DMS79 (cell line): ENCODE results near the gene FNDC3B.

Source experiments
- DNase-seq: peaks from one replicate; lab custom pipeline; 2025; lab: John Stamatoyannopoulos, UW

FNDC3B gene

GRCh38 chr3:172371544-172371943, 332.2 kb downstream of the FNDC3B start:
- DNase-seq = no peak

GRCh38 chr3:172372895-172373294, 333.5 kb downstream of the FNDC3B start:
- DNase-seq = no peak

DNA sequence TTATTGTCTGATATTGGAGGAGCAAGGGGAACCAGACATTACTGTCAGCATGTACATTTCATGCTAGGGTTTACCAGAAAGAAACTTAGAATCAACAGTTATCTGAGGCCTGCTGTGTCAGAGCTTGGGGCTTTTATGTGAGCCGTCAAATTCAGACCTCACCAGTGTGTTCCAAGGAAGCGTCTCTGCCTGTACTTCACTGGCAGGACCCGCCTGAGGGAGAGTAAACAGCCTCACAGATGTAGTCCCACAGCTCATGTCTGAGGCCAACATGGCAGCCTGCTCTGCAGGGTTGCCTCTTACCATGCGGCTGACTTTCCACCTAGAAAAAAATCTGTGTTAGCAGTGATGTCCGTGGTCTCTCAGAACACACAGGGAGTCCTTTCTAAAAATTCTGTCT, 334.5 kb downstream of the FNDC3B start:
- no peak for DNase-seq

DNA sequence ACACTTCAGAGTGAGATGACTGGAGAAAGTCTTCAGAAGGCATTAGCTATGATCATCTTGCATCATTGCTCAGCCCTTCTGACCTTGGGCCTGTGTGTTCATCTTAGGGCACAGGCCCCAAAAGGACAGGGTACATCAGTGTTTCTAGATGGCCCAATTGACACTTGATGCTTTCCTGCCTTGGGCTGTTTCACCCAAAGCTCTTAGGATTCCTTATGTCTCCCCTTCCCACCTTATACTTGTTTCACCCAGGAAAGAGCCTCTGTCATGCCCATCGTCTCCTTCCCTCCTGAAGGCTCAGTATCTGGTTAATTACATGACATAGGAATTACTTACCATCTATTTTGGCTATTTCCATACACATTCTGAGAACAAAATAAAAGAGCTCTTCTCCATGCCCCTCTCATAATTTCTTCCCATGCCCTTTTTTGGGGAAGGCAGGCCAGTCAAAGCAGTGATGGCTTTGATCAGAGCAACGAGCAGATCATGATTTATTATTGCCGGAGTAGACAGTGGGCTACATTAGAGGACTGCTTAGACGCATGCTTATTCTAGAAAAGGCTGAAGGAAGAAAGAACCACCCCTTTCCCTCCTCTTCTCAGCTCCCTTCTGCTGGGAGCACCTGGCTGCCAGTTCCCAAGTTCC, 335.9 kb downstream of the FNDC3B start:
- DNase-seq = no peak

- DNase-seq = no peak
Observed at GRCh38 chr3:172376402-172376801, 337.0 kb downstream of the FNDC3B start.

DNA sequence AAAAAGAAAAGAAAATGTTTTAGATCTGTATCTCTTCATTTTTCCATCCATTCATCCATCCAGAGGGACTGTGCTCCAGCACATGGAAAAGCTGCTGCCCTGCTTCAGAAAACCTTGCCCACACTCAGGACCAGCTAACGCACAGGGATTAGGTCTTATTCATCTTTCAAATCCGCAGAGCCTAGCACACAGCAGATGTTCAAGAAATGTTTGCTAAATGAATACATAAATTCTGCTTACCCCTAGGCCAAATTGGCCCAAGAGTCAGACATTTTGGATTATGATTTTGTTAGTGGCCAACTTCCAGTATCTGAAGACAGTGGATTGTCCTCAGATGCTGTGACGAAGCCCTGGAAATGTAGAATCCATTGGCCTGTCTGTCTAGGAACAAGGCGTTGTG, 337.5 kb downstream of the FNDC3B start:
- DNase-seq = no peak

DNA sequence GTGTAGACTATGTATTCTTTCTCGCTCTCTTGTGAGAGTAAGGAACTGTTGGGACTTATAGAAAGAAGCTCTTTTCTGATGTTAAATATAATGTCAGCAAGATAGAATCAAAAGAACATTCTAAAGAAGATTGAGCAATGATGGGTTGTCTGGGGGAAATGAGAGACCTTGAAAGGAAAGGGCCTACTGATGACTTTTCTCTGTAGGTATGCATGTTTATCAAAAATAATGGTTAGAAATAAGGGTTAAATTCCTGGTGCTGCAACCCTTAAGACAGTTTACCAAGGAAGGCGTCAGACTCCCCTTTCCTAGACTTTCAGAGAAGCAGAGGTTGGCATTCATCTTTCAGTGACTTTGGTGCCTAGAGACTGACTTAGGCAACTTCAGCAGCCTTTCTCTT, 339.1 kb downstream of the FNDC3B start:
- no peak for DNase-seq

- DNase-seq = no peak
Observed at GRCh38 chr3:172379372-172379771, 340.0 kb downstream of the FNDC3B start.

GRCh38 chr3:172380632-172381031, 341.3 kb downstream of the FNDC3B start:
- DNase-seq = no peak

DNA sequence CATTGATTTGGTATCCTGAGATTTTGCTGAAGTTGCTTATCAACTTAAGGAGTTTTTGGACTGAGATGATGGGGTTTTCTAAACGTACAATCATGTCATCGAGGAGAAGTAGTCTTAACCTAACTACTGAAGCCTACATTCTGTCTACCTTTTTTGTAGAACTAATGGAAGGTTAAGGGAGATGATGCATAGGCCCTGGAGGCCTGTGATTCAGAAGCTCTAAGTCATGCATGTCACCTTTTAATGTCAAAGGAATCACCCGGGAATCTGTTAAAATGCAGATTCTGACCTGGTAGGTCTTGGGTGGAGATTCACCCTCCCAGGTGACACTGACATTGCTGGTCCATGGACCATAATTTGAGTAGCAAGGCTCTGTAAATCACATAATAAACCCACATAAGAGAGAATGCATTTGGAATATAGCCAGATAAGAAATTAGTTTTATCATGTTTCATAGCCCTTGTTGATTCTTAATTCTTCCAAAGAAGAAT, 344.0 kb downstream of the FNDC3B start:
- DNase-seq = no peak

DNA sequence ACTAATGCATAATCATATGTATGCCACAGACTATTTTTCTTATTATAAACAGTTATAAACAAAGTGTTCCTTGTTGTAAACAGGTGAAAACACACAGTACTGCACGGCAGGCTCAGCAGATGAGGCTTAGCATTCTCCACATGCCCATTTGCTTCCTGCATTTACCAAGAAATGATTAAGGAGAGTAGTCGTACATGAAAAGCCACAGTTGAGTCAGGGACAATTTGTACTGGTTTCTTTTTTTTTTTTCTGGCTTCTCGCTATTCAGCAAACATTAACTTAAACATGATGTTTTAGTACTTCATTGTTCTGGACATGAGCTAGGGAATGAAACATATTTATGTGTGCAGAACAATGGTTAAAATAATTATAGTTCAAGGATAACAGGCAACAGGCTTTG, 345.5 kb downstream of the FNDC3B start:
- DNase-seq = no peak

DNA sequence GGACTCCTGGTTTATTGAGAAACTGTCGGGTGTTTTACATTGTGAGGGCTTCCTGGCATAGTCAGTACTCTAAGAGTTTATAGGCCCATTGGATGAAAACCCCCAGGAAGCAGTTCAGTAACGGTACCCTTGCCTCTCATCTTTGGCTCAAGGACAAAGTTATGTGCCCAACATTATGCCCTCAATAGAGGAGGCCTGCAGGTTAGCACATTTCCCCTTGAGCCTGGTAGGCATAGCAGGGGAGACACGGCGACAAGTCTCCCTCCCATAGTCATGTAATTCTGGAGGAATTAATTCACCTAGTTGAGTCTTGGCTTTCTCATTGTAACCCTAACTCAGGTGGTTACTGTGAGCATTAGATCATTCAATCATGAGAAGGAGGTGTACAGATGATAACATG, 348.4 kb downstream of the FNDC3B start:
- DNase-seq = no peak

- DNase-seq = no peak
Observed at GRCh38 chr3:172388412-172389078, 349.2 kb downstream of the FNDC3B start.

DNA sequence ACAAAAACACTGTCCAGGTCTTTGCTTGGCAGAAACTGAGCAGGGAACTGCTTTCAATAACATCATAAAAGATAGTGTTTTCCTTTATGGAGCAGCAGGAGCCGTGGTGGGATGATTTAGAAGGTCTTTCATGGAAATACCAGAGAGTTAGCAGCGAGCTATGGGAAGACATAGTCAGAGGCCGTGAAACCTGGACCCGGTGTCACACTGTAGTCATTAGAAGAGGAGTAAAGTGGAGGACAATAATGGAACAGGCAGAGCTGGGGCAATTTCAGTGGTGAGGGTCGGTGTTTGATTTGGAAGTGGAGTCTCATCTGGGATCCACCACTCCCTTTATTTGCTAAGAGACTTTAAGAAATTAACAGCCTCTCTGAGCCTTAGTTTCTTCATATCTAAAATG, 351.4 kb downstream of the FNDC3B start:
- DNase-seq = no peak

GRCh38 chr3:172391592-172392302, 352.4 kb downstream of the FNDC3B start:
- no peak for DNase-seq

GRCh38 chr3:172394692-172395091, 355.3 kb downstream of the FNDC3B start:
- no peak for DNase-seq

GRCh38 chr3:172396400-172396799, 357.0 kb downstream of the FNDC3B start:
- DNase-seq = no peak

GRCh38 chr3:172397716-172398405, 358.5 kb downstream of the FNDC3B start:
- DNase-seq = no peak

GRCh38 chr3:172398484-172398883, 359.1 kb downstream of the FNDC3B start:
- DNase-seq = no peak

GRCh38 chr3:172402090-172402489, 362.7 kb downstream of the FNDC3B start:
- DNase-seq = no peak

- no peak for DNase-seq
Observed at GRCh38 chr3:172402892-172403643, 363.7 kb downstream of the FNDC3B start.
